H1 (cell line): ENCODE data around the gene BARHL1. TPM values are rescaled to one million over a fixed set of nuclear protein-coding genes. Genes with fewer than 3 reads are reported as not detected.

Experiments used
- CTCF ChIA-PET: fragments of 300-600 bp; sonication (Branson Sonifier 250); formaldehyde crosslinking; loops from one replicate; lab custom pipeline; 2021; ENCODE audit not compliant: partially characterized antibody; lab: Charles Lee
- POLR2A ChIA-PET: fragments of 300-600 bp; sonication (Branson Sonifier 250); formaldehyde crosslinking; loops from one replicate; lab custom pipeline; 2021; ENCODE audit warnings: inconsistent platforms; ENCODE audit not compliant: partially characterized antibody; lab: Charles Lee
- DNase-seq, 2 experiments: peaks; one replicate each; pipeline versions ENCODE4 v3.0.0 to v3.0.0-alpha.2; 2010 to 2022; ENCODE audit warnings: low spot score in 2 of 2, low read depth in 1 of 2, mixed read lengths in 1 of 2
- FAIRE-seq: peaks from 2 replicates; lab custom pipeline; 2011; peaks lifted over from hg19 to GRCh38; lab: Jason Lieb, UNC
- H2AFZ ChIP-seq: 2 replicates; pipeline ENCODE4 v1.8.1; 2012; ENCODE audit warnings: low read length, inconsistent platforms
- H2AK5ac ChIP-seq: 2 replicates; pipeline ENCODE4 v1.6.1; 2013; ENCODE audit warnings: low read depth, low read length
- H2BK120ac ChIP-seq: replicated peaks from 2 replicates; pipeline ENCODE3; 2013; ENCODE audit warnings: low read depth, low read length, inconsistent platforms
- H2BK12ac ChIP-seq: 2 replicates; pipeline ENCODE4 v1.6.1; 2013; ENCODE audit warnings: low read depth, low read length
- H2BK15ac ChIP-seq: 2 replicates; pipeline ENCODE4 v1.6.1; 2013; ENCODE audit warnings: low read length
- H2BK20ac ChIP-seq: 2 replicates; pipeline ENCODE4 v1.6.1; 2013; ENCODE audit warnings: low read length
- H2BK5ac ChIP-seq: 2 replicates; pipeline ENCODE4 v1.6.1; 2013; ENCODE audit warnings: low read depth, low read length
- H3K14ac ChIP-seq: 2 replicates; pipeline ENCODE4 v1.6.1; 2013; ENCODE audit warnings: inconsistent platforms; ENCODE audit not compliant: insufficient read length
- H3K18ac ChIP-seq: 2 replicates; pipeline ENCODE4 v1.6.1; 2013; ENCODE audit warnings: low read length; ENCODE audit errors: extremely low read depth
- H3K23ac ChIP-seq: 2 replicates; pipeline ENCODE4 v1.6.1; 2013; ENCODE audit warnings: inconsistent platforms; ENCODE audit not compliant: insufficient read length
- H3K23me2 ChIP-seq: 2 replicates; pipeline ENCODE4 v1.6.1; 2013; ENCODE audit warnings: low read depth, low read length
- H3K27ac ChIP-seq: 2 replicates; pipeline ENCODE4 v1.6.1; 2011; ENCODE audit warnings: low read depth, low read length, inconsistent platforms
- H3K27me3 ChIP-seq, 4 experiments: replicated peaks in 1 of 4; 1 replicate in 1 of 4; 2 replicates in 3 of 4; pipeline versions ENCODE4 v1.6.1 to v1.8.1; 2011 to 2013; ENCODE audit warnings: low read length in 3 of 4, mild to moderate bottlenecking in 3 of 4, inconsistent platforms in 2 of 4, mixed read lengths in 2 of 4, moderate library complexity in 1 of 4; ENCODE audit not compliant: control insufficient read depth in 3 of 4, insufficient read depth in 3 of 4; ENCODE audit errors: extremely low read depth in 1 of 4
- H3K36me3 ChIP-seq, 4 experiments: 2 replicates each; pipeline versions ENCODE4 v1.6.1 to v1.8.1; 2011 to 2013; ENCODE audit warnings: mild to moderate bottlenecking in 4 of 4, low read length in 3 of 4, moderate library complexity in 2 of 4, control low read depth in 1 of 4, inconsistent platforms in 1 of 4; ENCODE audit not compliant: insufficient read depth in 4 of 4, control insufficient read depth in 2 of 4
- H3K4ac ChIP-seq: replicated peaks from 2 replicates; pipeline ENCODE3; 2013; ENCODE audit warnings: low read length, low read depth, mixed read lengths, inconsistent platforms; ENCODE audit not compliant: insufficient read length
- H3K4me1 ChIP-seq, 4 experiments: replicated peaks in 1 of 4; 1 replicate in 1 of 4; 2 replicates in 3 of 4; pipeline versions ENCODE4 v1.6.1 to v1.8.1; 2011 to 2013; ENCODE audit warnings: low read length in 3 of 4, inconsistent platforms in 2 of 4, mixed read lengths in 1 of 4; ENCODE audit not compliant: insufficient read depth in 4 of 4, control insufficient read depth in 3 of 4
- H3K4me2 ChIP-seq, 2 experiments: 2 replicates each; pipeline versions ENCODE4 v1.6.1 to v1.8.1; 2011 to 2013; ENCODE audit warnings: low read depth in 2 of 2, low read length in 2 of 2, control low read depth in 1 of 2, inconsistent platforms in 1 of 2, mild to moderate bottlenecking in 1 of 2; ENCODE audit not compliant: insufficient read depth in 1 of 2
- H3K4me3 ChIP-seq, 4 experiments: fragments of 200-600, 300-600 bp in 1 of 4; sonication (generic), shearing (Covaris generic), sonication (Bioruptor Twin) in 1 of 4; 2 replicates each; pipeline versions ENCODE4 v1.5.1 to v1.8.1; 2011 to 2016; ENCODE audit warnings: low read length in 4 of 4, low read depth in 3 of 4, control low read depth in 2 of 4, inconsistent platforms in 2 of 4, mild to moderate bottlenecking in 2 of 4, mixed read lengths in 1 of 4, moderate library complexity in 1 of 4; ENCODE audit not compliant: insufficient read depth in 2 of 4; ENCODE audit errors: extremely low read depth in 1 of 4
- H3K56ac ChIP-seq: replicated peaks from 2 replicates; pipeline ENCODE3; 2013; ENCODE audit warnings: low read depth, mild to moderate bottlenecking, mixed read lengths, low read length, inconsistent platforms; ENCODE audit not compliant: insufficient read length
- H3K79me1 ChIP-seq: 2 replicates; pipeline ENCODE4 v1.6.1; 2013; ENCODE audit warnings: low read depth, low read length, control low read depth
- H3K79me2 ChIP-seq, 2 experiments: 2 replicates each; pipeline versions ENCODE4 v1.6.1 to v1.8.1; 2012 to 2013; ENCODE audit warnings: low read length in 2 of 2, mild to moderate bottlenecking in 2 of 2, inconsistent platforms in 1 of 2; ENCODE audit not compliant: insufficient read depth in 2 of 2, control insufficient read depth in 1 of 2
- H3K9ac ChIP-seq, 4 experiments: replicated peaks in 1 of 4; 1 replicate in 1 of 4; 2 replicates in 3 of 4; pipeline versions ENCODE4 v1.6.1 to v1.8.1; 2011 to 2013; ENCODE audit warnings: low read depth in 3 of 4, low read length in 3 of 4, control low read depth in 2 of 4, mild to moderate bottlenecking in 2 of 4, moderate library complexity in 2 of 4, inconsistent platforms in 1 of 4; ENCODE audit errors: extremely low read depth in 1 of 4
- H3K9me3 ChIP-seq, 2 experiments: 2 replicates each; pipeline versions ENCODE4 v1.6.1 to v1.8.1; 2012 to 2013; ENCODE audit warnings: mild to moderate bottlenecking in 2 of 2, moderate library complexity in 2 of 2, control low read depth in 1 of 2, inconsistent platforms in 1 of 2, low read depth in 1 of 2, low read length in 1 of 2, mixed read lengths in 1 of 2; ENCODE audit not compliant: insufficient read depth in 2 of 2
- H4K20me1 ChIP-seq, 2 experiments: replicated peaks in 1 of 2; 2 replicates each; pipeline versions ENCODE3 to v1.8.1; 2011 to 2013; ENCODE audit warnings: inconsistent platforms in 2 of 2, low read length in 2 of 2, mild to moderate bottlenecking in 1 of 2; ENCODE audit not compliant: insufficient read depth in 2 of 2, control insufficient read depth in 1 of 2
- H4K5ac ChIP-seq: 2 replicates; pipeline ENCODE4 v1.6.1; 2013; ENCODE audit warnings: low read length, low read depth, mixed read lengths, inconsistent platforms; ENCODE audit not compliant: insufficient read length
- H4K8ac ChIP-seq: 2 replicates; pipeline ENCODE4 v1.8.0; 2013; ENCODE audit warnings: mild to moderate bottlenecking, moderate library complexity, low read length, inconsistent platforms; ENCODE audit not compliant: insufficient read depth; ENCODE audit errors: extremely low read depth
- H4K91ac ChIP-seq: replicated peaks from 2 replicates; pipeline ENCODE3; 2013; ENCODE audit warnings: low read length, mixed read lengths, inconsistent platforms; ENCODE audit not compliant: insufficient read length
- CHD1 ChIP-seq: IDR thresholded peaks from 2 replicates; pipeline ENCODE4 v1.6.1; 2012; ENCODE audit warnings: low read depth, low read length, improper control_type of control experiment
- CHD2 ChIP-seq: IDR thresholded peaks from 2 replicates; pipeline ENCODE4 v1.6.1; 2012; ENCODE audit warnings: low read length, improper control_type of control experiment
- E2F6 ChIP-seq: IDR thresholded peaks from 2 replicates; pipeline ENCODE4 v1.6.1; 2012; ENCODE audit warnings: inconsistent platforms
- EP300 ChIP-seq, 2 experiments: IDR thresholded peaks; 1 replicate in 1 of 2; 2 replicates in 1 of 2; pipeline ENCODE4 v1.6.1; 2011 to 2012; ENCODE audit warnings: low read depth in 2 of 2, low read length in 2 of 2, mild to moderate bottlenecking in 2 of 2, borderline replicate concordance in 1 of 2, inconsistent platforms in 1 of 2, moderate library complexity in 1 of 2
- JUN ChIP-seq: IDR thresholded peaks from 2 replicates; pipeline ENCODE4 v1.6.1; 2011; ENCODE audit warnings: low read depth, mild to moderate bottlenecking, improper control_type of control experiment, low read length
- MAFK ChIP-seq: IDR thresholded peaks from 2 replicates; pipeline ENCODE4 v1.6.1; 2012; ENCODE audit warnings: low read depth, mild to moderate bottlenecking, improper control_type of control experiment, low read length
- RFX5 ChIP-seq: IDR thresholded peaks from 2 replicates; pipeline ENCODE4 v1.6.1; 2011; ENCODE audit warnings: low read depth, low read length, improper control_type of control experiment, borderline replicate concordance
- RNF2 ChIP-seq: fragments of 200-900, 300-1000 bp; sonication (generic); IDR thresholded peaks from 2 replicates; pipeline ENCODE4 v1.7.1; 2016; ENCODE audit warnings: borderline replicate concordance, low read depth, mild to moderate bottlenecking, antibody characterized with exemption, low read length; ENCODE audit not compliant: poor library complexity, severe bottlenecking; ENCODE audit errors: missing control alignments
- SIN3A ChIP-seq, 2 experiments: IDR thresholded peaks in 1 of 2; conservative IDR thresholded peaks in 1 of 2; 2 replicates each; pipeline ENCODE4 v1.6.1; 2011 to 2012; ENCODE audit warnings: low read length in 2 of 2, improper control_type of control experiment in 1 of 2, low read depth in 1 of 2, mild to moderate bottlenecking in 1 of 2
- WGBS, 2 experiments: shearing (Covaris generic) in 1 of 2; methylation state at CpG; one replicate each; pipeline versions ENCODE4 v1.1.6 to v1.1.7; 2013 to 2015; ENCODE audit warnings: low lambda C conversion rate in 2 of 2, mixed read lengths in 2 of 2, inconsistent platforms in 1 of 2, low coverage in 1 of 2, missing lambda C conversion rate in 1 of 2; ENCODE audit not compliant: insufficient replicate concordance in 2 of 2, insufficient coverage in 1 of 2, insufficient read length in 1 of 2; ENCODE audit errors: extremely low coverage in 1 of 2, missing lambda C conversion rate in 1 of 2; 5-methylcytosine and 5-hydroxymethylcytosine counted together
- polyA plus RNA-seq, 7 experiments: library from polyadenylated mRNA; depleted of rRNA in 3 of 7; stranded (reverse) in 5 of 7; unstranded in 2 of 7; fragments of >200 nt in 5 of 7; fragments of 200-250 nt in 2 of 7; gene quantifications; 1 replicate in 5 of 7; 2 replicates in 1 of 7; 4 replicates in 1 of 7; pipeline versions ENCODE4 v1.2.1 to v1.2.3, GENCODE V29; 2011 to 2013; ENCODE audit warnings: missing spikeins in 2 of 7, mixed read lengths in 2 of 7
- total RNA-seq: library from RNA; stranded (reverse); fragmentation: NEBNext Ultra II Directional; extraction: Animal tissue kit (Norgen Biotek cat#: 25700); gene quantifications from 2 replicates; pipeline ENCODE4 v1.2.1, GENCODE V29; 2021
- TF ChIP-seq, protein P1 (sequence below): IDR thresholded peaks from 2 replicates; pipeline ENCODE4 v1.6.1; 2012; ENCODE audit warnings: low read length, inconsistent platforms

Gene BARHL1
- total and polyA plus RNA-seq, 2 of the 8 experiments (the other 6 are each of a cell fraction or from before 2014, with no cell fraction given) = not detected

DNA sequence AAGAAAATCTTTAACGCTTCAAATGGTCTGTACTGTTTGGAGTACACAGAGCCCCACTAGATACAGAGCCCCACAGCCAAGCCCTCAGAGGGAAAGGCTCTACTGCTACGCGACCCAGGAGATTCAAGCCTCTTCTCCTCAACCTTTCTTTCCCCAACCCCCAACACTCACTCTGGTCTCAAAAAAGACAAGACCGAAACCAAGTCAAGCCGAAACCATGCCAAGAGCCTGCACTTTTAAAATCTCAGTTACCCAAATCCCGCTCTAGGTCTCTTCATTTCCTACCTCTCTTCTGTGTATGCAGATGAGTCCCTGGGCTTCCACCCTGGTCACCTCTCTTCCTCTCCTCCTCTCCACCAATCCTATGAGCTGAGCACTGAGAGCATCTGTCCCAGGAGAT, 31.9 kb downstream of the BARHL1 start:
- H3K36me3 ChIP-seq = peaks cover 4 to 49% (median 20%) of the 10 kb centered on the region in 4 experiments
- H3K27ac ChIP-seq = no peak overlapping the region
- no peak overlapping the region for H4K5ac ChIP-seq
- no peak overlapping the region for H3K14ac ChIP-seq
- DNase-seq (no peak), FAIRE-seq (no peak)
- H3K9ac ChIP-seq = no peak overlapping the region
- H4K91ac ChIP-seq = no peak overlapping the region
- H2BK120ac ChIP-seq = no peak overlapping the region
- no peaks in the 10 kb centered on the region for H3K9me3 ChIP-seq
- no peak overlapping the region for H2AFZ ChIP-seq
- H2BK5ac ChIP-seq = no peak overlapping the region; the same call in 1 of the 2 replicates
- no peaks in the 10 kb centered on the region for H3K79me2 ChIP-seq
- H3K18ac ChIP-seq = no peak overlapping the region
- no peak overlapping the region for H2BK20ac ChIP-seq
- H3K56ac ChIP-seq = no peak overlapping the region
- H3K4ac ChIP-seq = no peak overlapping the region
- no peak overlapping the region for H3K23ac ChIP-seq
- H2BK12ac ChIP-seq = no peak overlapping the region
- WGBS, 2 experiments = 78% methylated on average over 6 of the region's 6 CpGs; no CpG with 5 or more reads in 1 of the 2 experiments
- no peaks in the 10 kb centered on the region for H3K27me3 ChIP-seq
- no peak overlapping the region for H3K4me2 ChIP-seq
- no peaks in the 10 kb centered on the region for H3K23me2 ChIP-seq
- H4K20me1 ChIP-seq = peaks cover 0 to 1% of the 10 kb centered on the region in 2 experiments
- no peak overlapping the region for H2BK15ac ChIP-seq
- no peak overlapping the region for H4K8ac ChIP-seq
- H3K4me1 ChIP-seq = peaks cover 4 to 11% (median 6%) of the 10 kb centered on the region in 4 experiments; a peak in 4 of 7 replicates
- no peak overlapping the region for H3K4me3 ChIP-seq
- POLR2A ChIA-PET = interaction anchor here (1.4 kb wide), 1 partner anchor 12 kb away, joined by 3 read pairs; no protein-coding TSS in a partner anchor
- H3K79me1 ChIP-seq = no peaks in the 10 kb centered on the region; the same call in 1 of the 2 replicates
- CTCF ChIA-PET = interaction anchor here (4.2 kb wide), 1 partner anchor 31 kb away, joined by 17 read pairs; no protein-coding TSS in a partner anchor
- no peak overlapping the region for H2AK5ac ChIP-seq
- no peak for TF ChIP-seq RFX5
- TF ChIP-seq SIN3A (conservative IDR thresholded peaks at IDR 0.05 in 1 of 2, IDR thresholded peaks at IDR 0.05 in 1 of 2; ENCODE audit: low read depth in 1 of 2, low read length in 2 of 2) = no peak
- no peak for TF ChIP-seq EP300 (IDR thresholded peaks at IDR 0.05; ENCODE audit: borderline replicate concordance in 1 of 2, low read depth in 2 of 2, low read length in 2 of 2)
- no peak for TF ChIP-seq MAFK
- TF ChIP-seq JUN = no peak
- TF ChIP-seq E2F6 = no peak
- no peak for TF ChIP-seq CHD2
- TF ChIP-seq CHD1 = no peak
- TF ChIP-seq, protein P1, sequence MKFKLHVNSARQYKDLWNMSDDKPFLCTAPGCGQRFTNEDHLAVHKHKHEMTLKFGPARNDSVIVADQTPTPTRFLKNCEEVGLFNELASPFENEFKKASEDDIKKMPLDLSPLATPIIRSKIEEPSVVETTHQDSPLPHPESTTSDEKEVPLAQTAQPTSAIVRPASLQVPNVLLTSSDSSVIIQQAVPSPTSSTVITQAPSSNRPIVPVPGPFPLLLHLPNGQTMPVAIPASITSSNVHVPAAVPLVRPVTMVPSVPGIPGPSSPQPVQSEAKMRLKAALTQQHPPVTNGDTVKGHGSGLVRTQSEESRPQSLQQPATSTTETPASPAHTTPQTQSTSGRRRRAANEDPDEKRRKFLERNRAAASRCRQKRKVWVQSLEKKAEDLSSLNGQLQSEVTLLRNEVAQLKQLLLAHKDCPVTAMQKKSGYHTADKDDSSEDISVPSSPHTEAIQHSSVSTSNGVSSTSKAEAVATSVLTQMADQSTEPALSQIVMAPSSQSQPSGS = no peak
- TF ChIP-seq RNF2 = no peak
